ENCODE results near the gene ROBO1.

ROBO1 gene

DNA sequence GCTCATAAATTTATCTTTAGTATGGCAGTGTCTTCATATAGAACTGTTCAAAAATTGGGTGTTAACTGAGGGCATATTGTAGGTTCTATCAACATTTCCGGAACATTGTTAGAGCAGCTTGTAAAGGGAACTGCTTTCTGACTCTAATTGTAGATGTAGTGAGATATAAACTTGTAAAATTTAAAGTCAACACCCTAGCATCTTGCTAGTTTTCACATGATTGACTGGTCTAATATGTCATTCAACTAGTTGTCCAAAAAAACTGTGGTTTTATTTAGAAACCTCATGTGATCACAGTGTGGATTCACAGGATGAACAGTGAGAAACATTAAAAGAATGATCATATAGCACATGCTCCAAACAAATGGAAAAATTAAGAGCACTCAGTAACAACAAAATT, 607.4 kb downstream of the ROBO1 start:
- DNase-seq, result no peak

DNA sequence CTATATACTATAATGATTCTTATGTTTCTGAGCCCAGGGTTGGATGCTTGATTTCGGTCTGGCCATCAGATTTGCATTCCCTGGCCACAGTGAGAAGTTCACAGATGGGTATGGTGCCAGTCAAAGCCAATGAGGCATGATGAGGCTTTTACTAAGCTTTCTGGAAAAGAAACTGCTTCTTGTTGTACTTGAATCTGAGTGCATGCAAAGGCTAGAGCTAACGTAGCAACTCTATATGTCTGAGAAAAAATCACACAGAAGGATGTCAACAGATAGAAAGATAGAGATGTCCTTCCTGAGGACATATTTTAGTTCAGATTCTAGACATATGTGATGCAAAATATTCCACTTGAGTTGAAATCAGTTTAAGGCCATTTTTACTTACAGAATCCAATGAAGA, 608.1 kb downstream of the ROBO1 start:
- DNase-seq, result no peak

DNA sequence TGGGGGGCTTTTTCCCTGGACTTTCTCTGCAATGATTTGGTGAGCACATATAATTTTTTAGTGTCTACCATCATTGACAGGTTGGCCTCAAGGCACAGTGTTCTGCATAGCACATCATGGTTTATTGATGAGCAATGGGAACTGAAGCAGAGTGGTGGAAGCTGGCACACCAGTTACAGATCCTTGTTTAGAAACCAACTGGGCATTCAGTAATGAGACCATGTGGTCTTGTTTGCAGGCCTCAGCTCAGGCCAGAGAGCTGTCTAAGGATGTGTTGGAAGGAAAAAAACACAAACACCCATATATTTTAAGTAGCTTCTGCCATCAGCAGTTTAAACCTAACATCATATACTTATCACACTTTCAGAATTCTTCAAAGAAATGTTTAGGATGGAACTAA, 610.6 kb downstream of the ROBO1 start:
- no peak for DNase-seq

DNA sequence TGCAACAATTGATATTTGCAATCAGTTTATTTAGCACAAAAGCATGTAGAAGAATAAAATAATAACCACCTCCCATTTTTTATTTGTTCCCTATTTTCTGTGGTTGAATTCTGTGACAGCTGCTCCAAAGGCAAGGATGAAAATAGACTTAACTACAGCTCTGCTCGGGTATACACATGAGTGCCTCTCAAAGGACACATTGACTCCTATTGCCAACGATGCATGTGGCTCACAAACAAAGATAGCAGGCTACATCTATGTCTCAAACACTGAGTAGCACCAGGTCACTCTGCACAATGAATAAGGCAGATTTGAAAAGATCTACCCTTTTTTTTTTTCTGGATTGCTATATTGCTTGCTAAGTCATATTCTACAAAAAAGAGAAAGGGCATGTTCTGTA, 612.9 kb downstream of the ROBO1 start:
- DNase-seq, result no peak

DNA sequence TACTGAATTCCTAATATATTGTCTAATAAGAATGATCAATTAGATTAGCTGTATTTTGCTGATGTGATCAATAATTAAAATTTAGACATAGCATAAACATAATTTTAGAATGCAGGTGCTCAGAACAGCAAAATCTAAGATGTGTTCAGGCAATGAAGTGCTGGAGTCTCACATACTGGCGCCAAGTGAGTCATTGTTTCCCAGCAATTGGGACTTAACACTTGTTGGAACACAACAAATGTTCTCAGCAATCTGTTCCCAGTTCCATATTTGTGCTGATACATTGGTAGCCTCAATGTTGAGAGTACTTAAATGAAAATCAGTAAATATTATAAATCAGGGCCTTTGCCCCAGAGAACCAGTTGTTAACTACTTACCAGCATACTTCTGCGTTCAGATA, 619.0 kb downstream of the ROBO1 start:
- DNase-seq, result no peak

DNA sequence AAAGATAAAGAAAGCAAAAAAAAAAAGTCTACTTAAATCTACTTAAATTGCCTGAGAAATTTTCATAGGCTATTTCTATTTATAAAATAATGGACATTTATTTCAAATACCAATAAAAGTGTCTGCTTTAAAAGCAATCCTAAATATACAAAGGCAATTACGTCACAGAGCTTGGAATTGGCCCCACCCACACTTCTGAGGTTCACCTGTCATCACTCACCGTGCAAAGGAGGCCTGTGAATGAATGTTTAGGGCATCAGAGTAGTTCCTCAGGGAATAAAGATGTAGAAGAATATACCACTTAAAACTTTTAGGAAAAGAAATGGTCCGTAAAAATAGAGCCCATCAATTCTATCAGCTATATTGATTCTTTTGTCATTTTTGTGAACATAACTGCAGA, 621.8 kb downstream of the ROBO1 start:
- DNase-seq, result no peak

DNA sequence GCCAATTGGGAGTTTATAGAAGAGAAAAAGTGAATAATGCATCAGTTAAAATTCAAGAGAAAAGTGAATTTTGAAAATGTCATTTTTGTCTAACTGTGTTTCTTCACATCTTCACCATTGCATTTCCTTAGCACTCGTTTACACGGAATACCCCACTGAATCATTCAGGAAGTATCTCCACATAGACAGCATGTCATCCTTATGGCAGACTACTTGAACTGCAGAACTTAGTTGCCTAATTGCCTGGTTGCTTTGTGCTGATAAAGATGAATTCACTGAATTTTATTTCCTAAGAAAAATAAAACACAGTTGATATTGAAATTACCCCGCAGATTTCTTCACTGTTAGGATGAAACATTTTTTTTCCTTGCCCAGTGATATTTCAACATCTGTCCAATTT, 627.1 kb downstream of the ROBO1 start:
- no peak for DNase-seq

DNA sequence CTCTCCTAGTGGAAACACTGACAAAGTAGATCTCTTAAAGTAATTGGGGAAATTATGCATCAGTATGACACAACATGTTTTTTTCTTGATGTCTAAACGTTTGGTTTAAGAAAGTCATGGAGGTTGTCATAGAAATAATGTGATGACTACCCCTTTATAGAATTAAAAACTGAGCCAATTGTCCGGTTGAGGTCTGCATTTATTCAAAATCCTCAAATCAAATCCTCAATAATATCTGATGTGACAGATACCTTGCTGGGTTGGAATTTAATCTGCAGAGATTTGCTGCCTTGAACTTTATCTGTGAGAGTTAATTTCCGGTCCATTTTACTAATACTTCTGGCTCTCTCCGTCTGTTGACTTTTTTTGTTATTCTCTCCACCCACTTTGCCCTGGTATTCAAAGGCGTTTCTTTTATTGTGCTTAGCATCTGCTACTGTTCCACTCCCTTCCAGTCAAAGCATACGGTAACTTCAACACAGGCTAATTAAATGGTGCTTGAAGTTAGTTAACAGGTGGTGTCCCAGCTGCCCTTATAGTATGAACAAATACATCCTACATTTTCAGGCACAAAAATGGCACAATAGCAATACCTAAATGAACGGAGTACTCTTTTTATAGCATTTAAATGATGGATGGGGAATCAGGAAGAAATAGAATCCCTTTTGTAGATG, 628.3 kb downstream of the ROBO1 start:
- no peak for DNase-seq

DNA sequence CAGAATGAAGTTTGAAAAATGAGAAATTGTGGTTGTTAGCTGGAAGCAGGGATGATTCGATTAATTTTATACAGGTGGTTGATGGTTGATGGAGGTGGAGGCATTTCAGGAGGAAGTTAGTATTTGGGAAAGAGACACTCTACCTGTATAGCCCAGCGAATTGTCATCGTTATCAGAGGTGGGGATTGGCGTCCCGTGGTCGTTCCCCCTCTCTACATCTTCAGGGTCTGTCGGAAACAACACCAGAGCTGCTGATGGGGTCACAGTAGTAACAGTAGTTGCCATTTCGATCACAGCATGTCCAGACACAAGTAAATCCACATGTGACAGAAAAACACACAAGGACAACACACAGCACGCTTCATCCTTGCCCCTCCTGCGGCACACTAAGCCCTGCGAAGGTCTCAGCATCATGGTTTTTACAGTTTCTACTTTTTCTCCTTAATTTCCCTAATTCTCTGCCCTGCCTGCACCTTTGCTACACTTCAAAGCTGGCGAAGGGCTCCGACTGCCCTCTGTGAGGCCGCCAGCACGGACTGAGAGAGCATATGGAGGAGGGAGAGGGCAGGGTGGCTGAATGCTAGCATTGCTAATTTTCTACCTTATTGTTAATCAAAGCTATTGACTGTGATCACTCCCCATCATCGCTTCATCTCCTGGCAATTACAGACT, 642.3 kb downstream of the ROBO1 start:
- DNase-seq, result no peak

DNA sequence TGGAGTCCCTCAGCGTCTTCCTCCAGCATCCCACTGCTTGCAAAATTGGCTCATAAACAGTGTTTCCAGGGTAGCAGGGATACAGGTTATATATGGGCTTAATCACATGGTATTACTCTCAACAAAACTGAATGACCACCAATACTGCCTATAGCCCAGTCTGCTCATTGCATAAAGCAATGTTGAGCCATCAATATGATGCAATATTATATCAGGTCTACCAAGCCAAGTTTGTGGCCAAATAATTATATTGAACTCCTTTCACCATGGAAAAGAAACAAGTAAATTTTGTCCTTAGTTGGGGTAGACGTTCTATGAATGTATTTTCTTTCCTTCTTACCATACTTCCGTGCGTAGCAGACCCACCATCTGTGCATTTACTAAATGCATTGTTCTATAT, 652.3 kb downstream of the ROBO1 start:
- no peak for DNase-seq

DNA sequence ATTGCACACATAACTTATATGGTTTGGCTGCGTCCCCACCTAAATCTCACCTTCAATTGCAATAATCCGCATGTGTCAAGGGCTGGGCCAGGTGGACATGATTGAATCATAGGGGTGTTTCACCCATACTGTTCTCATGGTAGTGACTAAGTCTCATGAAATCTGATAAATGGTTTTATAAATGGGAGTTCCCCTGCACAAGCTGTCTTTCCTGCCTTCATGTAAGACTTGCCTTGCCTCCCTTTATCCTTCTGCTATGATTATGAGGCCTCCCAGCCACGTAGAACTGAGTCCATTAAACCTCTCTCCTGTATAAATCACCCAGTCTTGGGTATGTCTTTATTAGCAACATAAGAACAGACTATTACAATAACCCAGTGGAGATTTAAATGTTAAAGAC, 653.9 kb downstream of the ROBO1 start:
- no peak for DNase-seq

DNA sequence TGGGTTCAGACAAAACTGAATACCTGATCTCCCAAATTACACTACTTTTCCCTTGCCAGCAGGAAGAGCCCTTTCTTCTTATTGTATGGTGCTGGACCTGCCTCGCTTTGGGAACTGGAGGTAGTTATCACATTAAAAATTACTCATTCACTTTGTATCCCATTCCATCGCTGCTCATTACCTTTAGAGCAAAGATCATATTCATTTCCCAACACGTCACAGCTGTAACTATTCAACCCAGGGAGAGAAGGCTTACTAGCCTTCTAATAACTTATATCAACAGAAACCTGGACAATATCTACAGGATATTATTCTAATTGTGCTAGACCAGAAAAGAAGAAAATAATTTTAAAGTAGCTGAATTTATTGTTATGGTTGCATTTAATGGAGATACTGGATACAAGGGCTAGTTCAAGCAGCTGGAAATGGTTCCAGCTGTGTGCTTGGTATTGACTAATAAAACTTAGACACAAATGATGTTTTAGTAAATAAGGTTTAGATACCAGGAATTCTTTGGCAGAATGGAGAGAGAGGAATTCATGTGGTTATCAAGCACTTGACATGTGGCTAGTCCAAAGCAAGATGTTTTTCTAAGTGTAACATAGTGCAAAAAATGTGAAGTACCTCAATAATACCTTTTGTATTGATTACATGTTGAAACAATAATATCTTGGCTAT, 656.3 kb downstream of the ROBO1 start:
- DNase-seq, result no peak

DNA sequence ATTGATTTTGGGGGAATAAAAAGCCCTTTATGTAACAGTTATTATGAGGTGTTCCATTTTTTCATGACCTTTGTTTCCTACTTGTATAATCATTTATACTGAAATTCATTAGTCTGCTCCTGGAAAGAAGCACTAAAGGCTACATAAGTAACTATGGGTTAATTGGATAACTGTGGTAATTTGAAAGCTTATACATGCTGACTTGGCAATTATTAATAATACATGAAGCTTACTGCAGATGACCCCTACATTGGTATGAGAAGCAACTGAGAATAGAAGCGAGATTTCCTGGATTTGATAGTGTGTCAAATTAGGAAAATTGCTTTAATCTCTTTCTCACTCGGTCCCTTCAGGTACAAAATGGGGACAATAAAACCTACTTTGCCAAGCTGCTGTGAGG, 658.0 kb downstream of the ROBO1 start:
- DNase-seq, result no peak

DNA sequence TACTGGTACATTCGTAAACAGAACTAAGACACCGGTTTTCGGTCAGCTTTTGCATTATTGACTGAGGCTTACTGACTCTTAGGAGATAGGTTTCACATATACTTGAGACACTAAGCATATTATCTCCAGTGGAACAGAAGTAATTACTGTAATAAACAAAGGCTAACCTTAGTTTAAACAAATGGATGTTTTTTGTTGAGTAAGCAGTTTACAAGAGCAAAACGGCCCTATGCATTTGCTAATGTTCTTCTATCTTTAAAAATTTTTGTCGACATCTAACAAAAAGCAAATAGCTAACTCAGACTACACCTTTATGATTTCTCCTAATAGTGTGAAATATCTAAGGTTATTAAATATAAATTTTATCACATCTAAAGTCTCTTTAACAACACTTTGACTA, 664.5 kb downstream of the ROBO1 start:
- DNase-seq, result no peak

DNA sequence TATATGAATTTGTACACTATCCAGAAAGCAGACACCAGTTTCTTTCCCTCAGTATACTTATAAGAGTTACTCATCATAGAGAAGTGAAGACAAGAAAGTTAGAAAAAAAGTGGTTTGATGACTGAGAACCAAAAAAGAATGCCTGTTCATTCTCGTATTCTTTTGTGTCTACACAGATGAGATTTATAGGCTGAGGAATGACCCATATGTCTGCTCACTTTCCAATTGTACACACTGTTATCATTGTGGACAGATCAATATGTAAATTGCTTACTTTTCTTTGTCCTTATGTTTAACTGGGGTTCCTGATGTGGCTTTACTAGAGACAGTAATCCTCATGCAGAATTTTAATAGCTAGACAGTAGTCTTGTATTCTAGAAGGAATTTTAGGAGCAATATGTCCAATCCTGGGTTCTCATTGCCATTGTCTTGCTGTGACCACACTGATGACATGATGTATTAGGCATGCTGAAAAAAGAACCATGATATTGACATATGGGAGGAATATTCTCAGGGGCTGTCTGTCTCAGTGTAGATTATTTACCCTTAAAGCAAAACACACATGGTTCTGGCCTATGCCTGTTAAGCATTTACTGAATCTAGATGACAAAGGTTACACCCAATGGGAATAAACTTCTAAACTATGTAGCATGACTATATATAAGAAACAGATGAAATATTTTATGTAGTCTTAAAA, 669.7 kb downstream of the ROBO1 start:
- no peak for DNase-seq

DNA sequence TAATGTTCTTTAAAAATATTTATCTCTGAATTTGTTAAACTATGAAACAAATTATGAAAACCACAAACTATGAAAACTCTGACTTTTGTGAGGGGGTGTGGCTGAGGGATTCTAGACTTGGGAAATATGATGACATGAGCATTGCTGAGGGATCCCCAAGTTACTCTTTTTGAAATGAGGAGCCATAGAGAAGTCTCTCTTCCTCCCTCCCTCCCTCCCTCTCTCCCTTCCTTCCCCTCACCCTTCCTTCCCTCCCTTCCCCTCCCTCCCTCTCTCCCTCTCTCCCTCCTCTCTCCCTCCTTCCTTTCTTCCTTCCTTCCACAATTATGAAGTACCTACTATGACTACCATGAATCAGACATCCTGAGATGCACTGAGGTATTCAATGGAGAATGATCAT, 673.1 kb downstream of the ROBO1 start:
- no peak for DNase-seq

DNA sequence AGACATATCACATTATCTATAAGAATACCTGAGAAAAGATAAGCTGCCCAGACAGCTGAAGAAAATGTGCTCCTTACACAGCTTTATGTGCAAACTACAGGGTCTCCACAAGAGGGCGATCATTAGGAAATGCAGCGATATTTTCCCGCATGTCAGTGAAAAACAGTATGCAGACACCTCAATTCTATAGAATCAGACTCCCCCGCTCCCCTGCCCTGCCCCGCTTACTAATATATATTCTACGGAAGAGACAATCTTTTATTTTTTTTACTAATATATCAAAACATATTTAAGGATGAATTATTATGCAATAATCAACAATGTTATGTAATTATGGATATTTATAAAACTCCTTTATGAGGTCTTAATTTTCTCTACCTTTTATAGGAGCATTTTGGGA, 681.3 kb downstream of the ROBO1 start:
- peak; percentile 14 for DNase-seq

DNA sequence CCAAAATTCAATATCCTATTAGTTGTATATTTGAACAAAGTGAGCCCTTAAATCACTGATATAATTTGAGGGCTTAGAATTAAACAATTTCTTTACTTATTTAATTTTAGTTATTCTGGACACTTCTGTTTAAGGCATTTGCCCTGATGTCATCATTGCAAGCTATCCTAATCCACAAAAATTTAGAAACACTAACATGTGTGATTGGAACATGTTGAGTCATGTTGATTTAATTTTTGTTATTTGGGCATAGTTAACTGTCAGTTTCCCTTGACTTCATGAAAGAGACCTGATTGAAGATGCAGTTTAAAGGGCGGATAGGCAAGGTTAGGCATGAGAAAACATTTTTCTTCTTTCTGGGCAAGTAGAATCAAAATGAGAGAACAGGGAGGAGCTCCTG, 682.6 kb downstream of the ROBO1 start:
- no peak for DNase-seq

DNA sequence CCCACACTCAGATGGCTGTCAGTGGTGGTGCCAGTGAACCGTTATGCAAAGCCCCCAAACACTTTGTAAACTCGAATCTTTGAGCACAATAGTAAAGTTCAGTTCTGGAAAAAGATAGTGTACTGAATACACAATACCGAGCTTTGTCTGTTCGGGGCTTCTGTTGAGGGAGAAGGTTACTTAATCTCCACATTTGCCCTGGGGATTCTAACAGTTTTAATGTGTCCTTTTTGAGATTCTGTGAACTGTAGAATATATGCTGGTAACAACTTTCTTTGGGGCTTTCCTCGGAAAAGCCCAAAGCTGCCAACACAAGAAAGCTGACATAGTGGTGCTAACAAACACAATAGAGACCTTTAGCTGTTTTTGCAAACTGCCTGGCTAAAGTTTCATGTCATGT, 686.5 kb downstream of the ROBO1 start:
- DNase-seq, result no peak

DNA sequence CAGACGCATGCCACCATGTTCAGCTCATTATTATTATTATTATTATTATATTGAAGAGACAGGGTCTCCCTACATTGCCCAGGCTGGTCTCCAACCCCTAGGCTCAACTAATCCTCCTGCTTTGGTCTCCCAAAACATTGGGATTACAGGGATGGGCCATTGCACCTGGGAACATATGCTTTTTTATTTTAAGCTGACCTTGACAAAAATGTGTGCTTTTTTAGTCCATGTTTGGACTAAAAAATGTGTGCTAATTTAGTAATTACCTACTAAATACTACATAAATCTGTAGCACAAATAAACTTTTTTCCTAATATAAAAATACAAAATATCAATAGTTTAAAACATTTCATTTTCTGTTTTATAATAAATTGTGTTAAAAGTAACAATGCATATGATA, 693.2 kb downstream of the ROBO1 start:
- DNase-seq, result no peak

DNA sequence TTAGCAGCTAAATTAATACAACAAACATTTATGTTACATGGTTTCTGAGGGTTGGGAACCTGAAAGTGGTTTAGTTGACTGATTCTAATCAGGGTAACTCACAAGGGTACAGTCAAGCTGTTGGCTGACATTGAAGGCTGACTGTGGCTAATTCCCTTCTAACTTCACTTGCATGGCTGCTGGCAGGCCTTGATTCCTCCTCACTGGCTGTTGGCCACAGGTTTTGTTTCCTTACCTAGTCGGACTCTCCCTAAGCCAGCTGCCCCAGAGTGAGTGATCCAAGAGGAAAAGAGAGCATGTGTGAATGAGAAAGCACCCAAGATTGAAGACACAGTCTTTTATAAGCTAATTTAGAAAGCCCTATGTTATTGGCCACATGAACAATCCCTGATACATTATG, 700.1 kb downstream of the ROBO1 start:
- DNase-seq, result no peak

DNA sequence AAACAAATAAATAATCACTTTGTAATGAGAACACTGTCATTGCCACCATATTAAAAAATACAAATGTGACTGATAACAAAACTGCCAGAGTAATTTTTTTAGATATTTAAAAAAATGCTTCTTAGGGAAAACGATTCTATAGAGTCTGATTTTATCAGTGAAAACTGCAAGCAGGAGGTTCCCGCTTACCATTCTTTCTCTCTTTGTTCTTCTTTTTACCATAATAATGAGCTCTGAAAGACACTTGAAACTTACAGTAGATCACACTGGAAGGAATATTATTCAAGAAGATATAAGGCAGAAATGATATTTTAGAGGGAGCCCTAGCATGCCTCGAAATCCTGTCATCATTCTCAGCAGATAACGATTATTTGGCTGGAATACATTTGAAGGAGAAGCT, 701.3 kb downstream of the ROBO1 start:
- no peak for DNase-seq

DNA sequence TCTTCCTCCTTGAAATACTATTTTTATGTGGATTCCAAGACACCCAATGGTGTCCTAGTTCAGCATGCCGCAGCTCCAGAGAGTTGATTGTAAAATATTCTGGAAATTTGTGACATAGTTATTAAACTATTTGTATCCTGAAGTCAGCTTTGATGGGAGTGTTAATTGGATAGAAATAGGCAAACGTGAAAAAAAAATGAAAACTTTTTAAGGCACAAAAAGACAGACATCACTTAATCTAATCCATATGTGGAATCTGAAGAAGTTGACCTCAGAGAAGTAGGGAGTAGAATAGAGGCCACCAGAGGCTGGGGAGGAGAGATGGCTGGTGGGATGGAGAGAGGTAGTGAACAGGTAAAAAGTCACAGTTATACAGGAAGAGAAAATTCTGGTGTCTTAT, 704.2 kb downstream of the ROBO1 start:
- DNase-seq, result no peak
